ENCODE measurements around the gene STAC. TPM values are rescaled to one million over a fixed set of nuclear protein-coding genes. Genes with fewer than 3 reads are reported as not detected.

STAC gene
- total RNA-seq, 4 donors from 2014 or later = 0.45 to 5.1 (median 0.63) TPM

DNA sequence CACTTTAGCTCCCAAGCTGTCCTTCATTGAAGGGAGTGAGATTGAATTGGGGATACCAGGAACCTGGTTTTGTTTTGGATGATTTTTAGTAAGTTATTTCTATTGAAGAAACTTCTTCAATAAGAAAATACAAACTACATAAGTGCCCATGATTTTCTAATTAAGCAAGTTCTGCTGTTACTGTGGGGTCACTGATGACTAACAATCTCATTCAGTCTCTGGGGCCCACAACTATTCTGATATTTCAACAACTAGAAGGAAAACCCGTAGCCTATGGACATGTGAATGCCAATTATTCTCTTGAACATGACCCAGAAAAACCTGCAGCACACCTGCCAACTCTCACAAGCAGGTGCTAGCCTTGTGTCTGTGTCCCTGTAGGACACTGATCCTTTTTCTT, 199.4 kb downstream of the STAC start:
- H3K4me1 ChIP-seq = no peaks in the 10 kb centered on the region
- no peaks in the 10 kb centered on the region for H3K9me3 ChIP-seq
- no peak overlapping the region for H3K4me3 ChIP-seq
- TF ChIP-seq, protein P1, sequence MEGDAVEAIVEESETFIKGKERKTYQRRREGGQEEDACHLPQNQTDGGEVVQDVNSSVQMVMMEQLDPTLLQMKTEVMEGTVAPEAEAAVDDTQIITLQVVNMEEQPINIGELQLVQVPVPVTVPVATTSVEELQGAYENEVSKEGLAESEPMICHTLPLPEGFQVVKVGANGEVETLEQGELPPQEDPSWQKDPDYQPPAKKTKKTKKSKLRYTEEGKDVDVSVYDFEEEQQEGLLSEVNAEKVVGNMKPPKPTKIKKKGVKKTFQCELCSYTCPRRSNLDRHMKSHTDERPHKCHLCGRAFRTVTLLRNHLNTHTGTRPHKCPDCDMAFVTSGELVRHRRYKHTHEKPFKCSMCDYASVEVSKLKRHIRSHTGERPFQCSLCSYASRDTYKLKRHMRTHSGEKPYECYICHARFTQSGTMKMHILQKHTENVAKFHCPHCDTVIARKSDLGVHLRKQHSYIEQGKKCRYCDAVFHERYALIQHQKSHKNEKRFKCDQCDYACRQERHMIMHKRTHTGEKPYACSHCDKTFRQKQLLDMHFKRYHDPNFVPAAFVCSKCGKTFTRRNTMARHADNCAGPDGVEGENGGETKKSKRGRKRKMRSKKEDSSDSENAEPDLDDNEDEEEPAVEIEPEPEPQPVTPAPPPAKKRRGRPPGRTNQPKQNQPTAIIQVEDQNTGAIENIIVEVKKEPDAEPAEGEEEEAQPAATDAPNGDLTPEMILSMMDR (IDR thresholded peaks at IDR 0.05) = no peak
- TF ChIP-seq EP300 (IDR thresholded peaks at IDR 0.05) (no peak), POLR2A (IDR thresholded peaks at IDR 0.05) (no peak), POLR2AphosphoS5 (IDR thresholded peaks at IDR 0.05) (no peak)
- DNase-seq (ENCODE audit: low spot score in 2 of 2) = no peak
- no peak overlapping the region for H3K27ac ChIP-seq
- no peaks in the 10 kb centered on the region for H3K36me3 ChIP-seq
- 38% methylated on average over 1 of the region's 1 CpG for WGBS
- no peaks in the 10 kb centered on the region for H3K27me3 ChIP-seq

DNA sequence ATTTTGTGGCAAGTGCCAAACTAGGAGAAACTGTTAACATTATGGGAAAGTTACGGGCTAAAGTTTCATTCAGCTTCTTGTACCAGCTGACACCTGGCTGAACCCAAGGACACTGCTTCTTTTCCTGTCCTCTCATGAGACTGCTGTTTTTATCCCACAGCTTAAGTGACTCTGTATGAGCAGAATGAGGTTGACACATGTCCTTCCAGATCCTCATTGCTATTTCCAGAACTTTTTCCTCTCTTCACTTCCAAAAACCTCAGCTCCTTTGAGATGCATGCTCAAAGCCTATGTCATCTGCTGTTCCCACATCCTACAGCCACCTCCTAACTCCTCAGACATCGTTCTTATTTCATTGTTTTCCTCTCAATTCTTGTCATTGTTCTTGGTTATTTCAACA, 200.4 kb downstream of the STAC start:
- WGBS = 58% methylated on average over 2 of the region's 2 CpGs

DNA sequence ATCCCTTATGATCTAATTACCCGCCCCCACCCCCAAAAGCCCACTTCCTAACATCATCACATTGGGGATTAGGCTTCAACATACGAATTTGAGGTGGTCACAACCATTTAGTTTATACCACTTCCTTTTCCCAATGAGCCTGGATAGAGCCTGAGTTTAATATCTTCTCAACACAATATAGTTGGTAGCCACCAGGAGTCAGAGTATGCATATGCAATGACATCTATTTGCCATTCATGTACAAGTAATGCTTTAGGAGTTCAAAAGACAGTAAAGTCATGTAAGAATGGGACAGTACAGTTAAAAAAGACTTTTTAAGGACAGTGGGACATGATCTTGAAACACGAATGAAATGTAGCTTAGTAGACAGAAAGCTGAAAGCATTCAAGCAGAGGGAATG, 211.7 kb downstream of the STAC start:
- 71% methylated on average over 3 of the region's 3 CpGs for WGBS
- no peaks in the 10 kb centered on the region for H3K4me1 ChIP-seq
- H3K9me3 ChIP-seq = no peaks in the 10 kb centered on the region
- TF ChIP-seq, protein P1 (IDR thresholded peaks at IDR 0.05) = no peak
- no peak for TF ChIP-seq POLR2AphosphoS5 (IDR thresholded peaks at IDR 0.05)
- no peak for TF ChIP-seq EP300 (IDR thresholded peaks at IDR 0.05)
- no peak for TF ChIP-seq POLR2A (IDR thresholded peaks at IDR 0.05)
- H3K27me3 ChIP-seq = no peaks in the 10 kb centered on the region
- no peaks in the 10 kb centered on the region for H3K36me3 ChIP-seq
- no peak overlapping the region for H3K27ac ChIP-seq
- no peak for DNase-seq (ENCODE audit: low spot score in 2 of 2)
- no peak overlapping the region for H3K4me3 ChIP-seq

More for the DNA sequence above, 200.4 kb downstream of the STAC start:
- DNase-seq (ENCODE audit: low spot score in 2 of 2) = no peak
- Histone ChIP-seq H3K4me3 (no peak overlapping the region), H3K4me1 (no peaks in the 10 kb centered on the region), H3K36me3 (no peaks in the 10 kb centered on the region), H3K27me3 (no peaks in the 10 kb centered on the region), H3K27ac (no peak overlapping the region), H3K9me3 (no peaks in the 10 kb centered on the region)
- TF ChIP-seq POLR2A (IDR thresholded peaks at IDR 0.05) (no peak), POLR2AphosphoS5 (IDR thresholded peaks at IDR 0.05) (no peak), EP300 (IDR thresholded peaks at IDR 0.05) (no peak)
- TF ChIP-seq, protein P1 (IDR thresholded peaks at IDR 0.05) = no peak

DNA sequence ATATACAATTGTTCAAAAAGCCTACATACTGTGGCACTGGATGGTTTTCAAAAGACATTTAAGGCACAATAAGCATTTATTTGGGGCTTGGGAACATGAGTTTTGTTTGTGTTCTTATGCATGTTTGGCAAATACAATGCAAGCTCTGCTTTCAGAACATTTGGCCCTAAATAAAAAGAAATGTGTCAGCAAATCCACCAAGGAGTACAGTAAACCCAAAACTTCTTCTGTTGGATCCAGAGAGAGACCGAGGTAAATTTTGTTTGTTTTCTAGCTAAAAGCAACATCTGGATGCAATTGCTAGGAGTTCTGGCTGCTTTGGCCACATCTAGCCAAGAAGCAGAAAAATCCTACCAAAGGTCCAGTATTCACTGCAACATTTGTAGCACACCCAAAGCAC, 215.2 kb downstream of the STAC start:
- 39% methylated on average over 1 of the region's 1 CpG for WGBS
- no peaks in the 10 kb centered on the region for H3K27me3 ChIP-seq
- no peak overlapping the region for H3K27ac ChIP-seq
- H3K36me3 ChIP-seq = no peaks in the 10 kb centered on the region
- TF ChIP-seq, protein P1 (IDR thresholded peaks at IDR 0.05) = no peak
- TF ChIP-seq POLR2A (IDR thresholded peaks at IDR 0.05) (no peak), POLR2AphosphoS5 (IDR thresholded peaks at IDR 0.05) (no peak), EP300 (IDR thresholded peaks at IDR 0.05) (no peak)
- DNase-seq (ENCODE audit: low spot score in 2 of 2) = no peak
- no peak overlapping the region for H3K4me3 ChIP-seq
- H3K4me1 ChIP-seq = no peaks in the 10 kb centered on the region
- H3K9me3 ChIP-seq = no peaks in the 10 kb centered on the region

DNA sequence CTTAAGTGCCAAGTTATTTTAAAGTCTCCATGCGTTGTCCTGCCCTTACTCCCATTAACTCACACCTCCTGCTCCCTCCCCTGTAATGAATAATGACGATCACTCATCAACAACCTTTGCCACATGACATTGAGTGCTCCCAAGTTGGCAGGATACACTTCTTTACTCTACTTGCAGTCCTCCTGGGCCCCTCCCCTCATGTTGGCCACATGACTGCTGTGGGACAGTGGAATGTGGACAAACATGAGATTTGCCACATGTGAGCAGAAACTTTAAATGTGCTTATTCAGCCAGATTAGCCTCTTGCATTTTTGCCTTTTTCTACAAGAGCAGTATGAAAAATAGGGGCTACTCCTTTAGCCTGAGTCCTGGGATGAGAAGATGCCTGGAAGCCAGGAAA, 216.1 kb downstream of the STAC start:
- Histone ChIP-seq H3K4me1 (no peaks in the 10 kb centered on the region), H3K36me3 (no peaks in the 10 kb centered on the region), H3K9me3 (no peaks in the 10 kb centered on the region), H3K27me3 (no peaks in the 10 kb centered on the region), H3K27ac (no peak overlapping the region), H3K4me3 (no peak overlapping the region)
- TF ChIP-seq EP300 (IDR thresholded peaks at IDR 0.05) (no peak), POLR2AphosphoS5 (IDR thresholded peaks at IDR 0.05) (no peak), POLR2A (IDR thresholded peaks at IDR 0.05) (no peak)
- TF ChIP-seq, protein P1 (IDR thresholded peaks at IDR 0.05) = no peak
- no peak for DNase-seq (ENCODE audit: low spot score in 2 of 2)
- 64% methylated on average over 2 of the region's 2 CpGs for WGBS

Measured in suprapubic skin (tissue), 4 donors.